Activated CD4-positive, alpha-beta T cell treated with anti-CD3 and anti-CD28 coated beads, Interleukin-2, Interleukin-6, amounts not matched to agents 100 ng/mL and 50 ng/mL, durations not matched to agents 16 hours and 8 hours (primary cell): ENCODE results near the gene MYO7A.
A peak's percentile ranks its signal among the peaks of the same experiment; 100 is the strongest.

Experiments
- DNase-seq: peaks from one replicate; pipeline ENCODE4 v3.0.0-alpha.2; 2020

MYO7A gene

GRCh38 chr11:77188633-77189491 is 60.8 kb downstream of the MYO7A start:
- no peak for DNase-seq

- DNase-seq: no peak
These were observed 61.7 kb downstream of the MYO7A start for GRCh38 chr11:77189588-77190210.

GRCh38 chr11:77190331-77191075 is 62.5 kb downstream of the MYO7A start:
- DNase-seq: no peak

GRCh38 chr11:77191429-77191822 is 63.4 kb downstream of the MYO7A start:
- no peak for DNase-seq

- peak; percentile 54 for DNase-seq
These were observed 63.9 kb downstream of the MYO7A start for GRCh38 chr11:77191823-77192495.

GRCh38 chr11:77193167-77193566 is 65.1 kb downstream of the MYO7A start:
- no peak for DNase-seq

GRCh38 chr11:77193911-77194830 is 66.1 kb downstream of the MYO7A start:
- no peak for DNase-seq

GRCh38 chr11:77195071-77195755 is 67.2 kb downstream of the MYO7A start:
- DNase-seq: no peak

- no peak for DNase-seq
These were observed 68.9 kb downstream of the MYO7A start for GRCh38 chr11:77196961-77197360.

- DNase-seq: no peak
These were observed 69.7 kb downstream of the MYO7A start for GRCh38 chr11:77197626-77198320.

- DNase-seq: peak; percentile 50
These were observed 70.4 kb downstream of the MYO7A start for GRCh38 chr11:77198440-77198849.

GRCh38 chr11:77199137-77199745 is 71.2 kb downstream of the MYO7A start:
- no peak for DNase-seq

- DNase-seq: no peak
These were observed 72.6 kb downstream of the MYO7A start for GRCh38 chr11:77200351-77201268.

GRCh38 chr11:77201370-77201769 is 73.3 kb downstream of the MYO7A start:
- DNase-seq: no peak

- no peak for DNase-seq
These were observed 74.2 kb downstream of the MYO7A start for GRCh38 chr11:77201991-77202841.

GRCh38 chr11:77202941-77203900 is 75.2 kb downstream of the MYO7A start:
- no peak for DNase-seq
